ENCODE data around the gene DHRS4L2.
"Not testable (repeated sequence)": the region's sequence is repeated elsewhere in the genome, so short reads cannot be mapped to it uniquely, and the experiment has no call there.

DHRS4L2 gene

DNA sequence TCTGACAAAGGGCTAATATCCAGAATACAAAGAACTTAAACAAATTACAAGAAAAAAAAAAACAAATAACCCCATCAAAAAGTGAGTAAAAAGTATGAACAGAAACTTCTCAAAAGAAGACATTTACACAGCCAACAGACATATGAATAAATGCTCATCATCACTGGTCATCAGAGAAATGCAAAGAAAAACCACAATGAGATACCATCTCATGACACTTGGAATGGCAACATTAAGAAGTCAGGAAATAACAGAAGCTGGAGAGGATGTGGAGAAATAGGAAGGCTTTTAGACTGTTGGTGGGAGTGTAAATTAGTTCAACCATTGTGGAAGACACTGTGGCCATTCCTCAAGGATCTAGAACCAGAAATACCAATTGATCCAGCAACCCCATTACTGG, 30.2 kb downstream of the DHRS4L2 start:
- DNase-seq (ENCODE audit: low read depth): not testable (repeated sequence)

- not testable (repeated sequence) for DNase-seq (ENCODE audit: low read depth)
These were observed 31.2 kb downstream of the DHRS4L2 start for GRCh38 chr14:24019944-24020343.

- not testable (repeated sequence) for DNase-seq (ENCODE audit: low read depth)
These were observed 31.8 kb downstream of the DHRS4L2 start for GRCh38 chr14:24020520-24020919.

GRCh38 chr14:24024939-24025418, 36.2 kb downstream of the DHRS4L2 start:
- not testable (repeated sequence) for DNase-seq (ENCODE audit: low read depth)

DNA sequence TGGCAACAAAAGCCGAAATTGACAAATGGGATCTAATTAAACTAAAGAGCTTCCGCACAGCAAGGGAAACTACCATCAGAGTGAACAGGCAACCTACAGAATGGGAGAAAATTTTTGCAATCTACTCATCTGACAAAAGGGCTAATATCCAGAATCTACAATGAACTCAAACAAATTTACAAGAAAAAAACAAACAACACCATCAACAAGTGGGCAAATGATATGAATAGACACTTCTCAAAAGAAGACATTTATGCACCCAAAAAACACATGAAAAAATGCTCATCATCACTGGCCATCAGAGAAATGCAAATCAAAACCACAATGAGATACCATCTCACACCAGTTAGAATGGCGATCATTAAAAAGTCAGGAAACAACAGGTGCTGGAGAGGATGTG, 41.0 kb downstream of the DHRS4L2 start:
- DNase-seq (ENCODE audit: low read depth): not testable (repeated sequence)

DNA sequence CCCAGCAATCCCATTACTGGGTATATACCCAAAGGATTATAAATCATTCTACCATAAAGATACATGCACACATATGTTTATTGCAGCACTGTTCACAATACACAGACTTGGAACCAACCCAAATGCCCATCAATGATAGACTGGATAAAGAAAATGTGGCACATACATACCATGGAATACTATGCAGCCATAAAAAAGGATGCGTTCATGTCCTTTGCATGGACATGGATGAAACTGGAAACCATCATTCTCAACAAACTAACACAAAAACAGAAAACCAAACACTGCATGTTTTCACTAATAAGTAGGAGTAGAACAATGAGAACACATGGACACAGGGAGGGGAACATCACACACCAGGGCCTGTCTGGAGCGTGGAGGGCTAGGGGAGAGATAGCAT, 42.6 kb downstream of the DHRS4L2 start:
- DNase-seq (ENCODE audit: low read depth): not testable (repeated sequence)

DNA sequence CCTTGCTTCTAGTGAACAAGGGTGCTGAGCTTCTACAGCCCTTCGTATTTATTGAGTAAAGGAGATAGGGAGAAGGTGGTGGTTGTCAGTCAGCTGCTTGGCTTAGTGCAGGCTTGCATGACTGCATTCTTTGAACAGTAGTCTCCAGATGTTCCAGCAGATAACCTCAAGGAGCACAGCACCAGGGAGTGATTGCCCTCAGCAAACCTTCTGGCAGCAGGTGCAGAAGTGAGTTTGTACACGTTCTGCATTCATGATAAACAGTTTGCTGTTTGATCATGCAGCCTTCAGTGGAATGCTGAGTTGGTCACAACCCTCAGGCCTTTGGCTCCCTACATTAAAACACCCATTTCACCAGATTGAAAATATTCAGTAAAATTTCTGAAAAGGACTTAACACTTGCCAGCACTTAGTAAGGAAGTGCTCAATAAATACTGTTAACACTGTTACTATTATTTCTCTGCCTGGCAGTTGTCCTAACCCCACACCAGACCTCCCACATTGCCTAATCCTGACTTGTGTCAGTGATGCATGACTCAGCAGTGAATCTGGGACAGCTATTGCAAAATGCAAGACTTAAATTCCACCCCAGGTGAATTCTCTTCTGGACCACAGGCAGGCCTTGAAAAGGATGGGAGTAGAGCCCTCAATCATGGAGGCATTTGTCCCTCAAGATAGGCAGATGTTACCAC, 44.1 kb downstream of the DHRS4L2 start:
- DNase-seq (ENCODE audit: low read depth): no peak

GRCh38 chr14:24035769-24036168, 47.0 kb downstream of the DHRS4L2 start:
- DNase-seq (ENCODE audit: low read depth): not testable (repeated sequence)

GRCh38 chr14:24036169-24036962, 47.6 kb downstream of the DHRS4L2 start:
- DNase-seq (ENCODE audit: low read depth): peak; percentile 49

DNA sequence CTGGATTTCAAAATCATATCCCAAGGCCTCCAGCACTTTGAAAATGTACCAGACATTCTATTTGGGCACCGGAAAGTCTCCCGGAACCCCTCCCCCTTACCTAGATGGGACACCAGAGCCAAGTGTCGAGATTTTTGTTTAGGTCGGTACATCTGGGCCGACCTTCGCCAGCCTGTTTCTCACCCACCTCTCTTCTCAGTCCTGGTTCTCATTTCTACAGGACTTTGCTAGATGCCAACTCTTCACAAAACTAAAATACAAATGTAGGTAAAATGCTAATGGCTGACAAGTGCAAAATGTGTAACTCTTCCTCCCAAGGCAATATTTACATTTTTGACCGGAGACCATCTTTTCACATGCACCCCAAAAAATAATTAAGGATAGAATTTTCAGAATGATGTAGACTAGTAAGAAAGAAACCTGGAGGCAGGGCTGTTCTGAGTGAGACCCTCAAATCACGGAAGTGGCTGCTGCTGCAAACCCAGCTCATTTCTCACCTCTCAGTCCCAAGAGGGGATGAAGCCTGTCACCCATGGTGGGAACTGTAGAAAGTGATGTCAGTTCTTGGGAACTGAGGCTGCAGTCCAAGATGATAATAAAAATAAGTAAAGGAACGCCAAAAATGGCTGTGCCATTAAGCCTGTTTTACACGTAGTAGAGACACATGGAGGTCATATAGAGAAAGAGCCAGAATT, 48.4 kb downstream of the DHRS4L2 start:
- DNase-seq (ENCODE audit: low read depth): not testable (repeated sequence)

DNA sequence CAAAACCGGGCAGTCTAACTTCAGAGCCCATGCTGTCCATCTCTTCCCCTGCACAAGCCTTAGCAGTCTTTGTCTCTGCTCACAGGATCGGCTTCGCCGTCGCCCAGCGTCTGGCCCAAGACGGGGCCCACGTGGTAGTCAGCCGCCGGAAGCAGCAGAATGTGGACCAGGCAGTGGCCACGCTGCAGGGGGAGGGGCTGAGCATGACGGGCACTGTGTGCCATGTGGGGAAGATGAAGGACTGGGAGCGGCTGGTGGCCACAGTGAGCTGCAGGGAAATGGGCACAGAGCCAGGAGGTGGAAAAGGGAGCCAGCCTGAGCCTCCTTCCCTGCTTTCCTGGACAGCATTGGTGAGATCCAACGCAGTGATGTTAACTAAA, 48.9 kb downstream of the DHRS4L2 start:
- no peak for DNase-seq (ENCODE audit: low read depth)

- DNase-seq (ENCODE audit: low read depth): no peak
These were observed 50.0 kb downstream of the DHRS4L2 start for GRCh38 chr14:24038686-24039085.

- no peak for DNase-seq (ENCODE audit: low read depth)
These were observed 52.0 kb downstream of the DHRS4L2 start for GRCh38 chr14:24040692-24041091.

GRCh38 chr14:24042746-24043145, 54.0 kb downstream of the DHRS4L2 start:
- no peak for DNase-seq (ENCODE audit: low read depth)

- not testable (repeated sequence) for DNase-seq (ENCODE audit: low read depth)
These were observed 60.3 kb downstream of the DHRS4L2 start for GRCh38 chr14:24049002-24049401.

GRCh38 chr14:24050753-24051152, 62.0 kb downstream of the DHRS4L2 start:
- not testable (repeated sequence) for DNase-seq (ENCODE audit: low read depth)

- DNase-seq (ENCODE audit: low read depth): no peak
These were observed 62.6 kb downstream of the DHRS4L2 start for GRCh38 chr14:24051176-24051788.

GRCh38 chr14:24051789-24052655, 63.3 kb downstream of the DHRS4L2 start, which contains the start of gene CARMIL3:
CARMIL3 (plus strand) TSS chr14:24052009; CDS start chr14:24052154, 145 bp downstream.
- DNase-seq (ENCODE audit: low read depth): peak; percentile 46

- no peak for DNase-seq (ENCODE audit: low read depth)
These were observed 64.2 kb downstream of the DHRS4L2 start for GRCh38 chr14:24052656-24053547.

All from activated T-cell treated with anti-CD3 and anti-CD28 coated beads for 1 hour (primary cell).